ENCODE measurements around the gene TCAIM. TPM values are rescaled to one million over a fixed set of nuclear protein-coding genes. Genes with fewer than 3 reads are reported as not detected.
"Not testable (repeated sequence)": the region's sequence is repeated elsewhere in the genome, so short reads cannot be mapped to it uniquely, and the experiment has no call there.

The TCAIM gene
- polyA plus RNA-seq, 1 donor from 2014 or later: 38.1 TPM

DNA sequence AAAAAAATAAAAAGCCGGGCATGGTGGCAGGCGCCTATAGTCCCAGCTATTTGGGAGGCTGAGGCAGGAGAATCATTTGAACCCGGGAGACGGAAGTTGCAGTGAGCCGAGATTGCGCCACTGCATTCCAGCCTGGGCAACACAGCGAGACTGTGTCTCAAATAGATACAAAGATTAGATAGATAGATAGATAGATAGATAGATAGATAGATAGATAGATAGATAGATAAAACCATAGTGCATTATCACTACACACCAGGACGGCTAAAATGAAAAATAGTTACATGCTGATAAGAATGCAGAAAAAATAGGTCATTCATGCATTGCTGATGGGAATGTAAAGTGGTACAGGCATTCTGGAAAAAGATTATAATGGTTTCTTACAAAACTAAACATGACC is 59.7 kb downstream of the TCAIM start:
- not testable (repeated sequence) for H3F3A ChIP-seq (ENCODE audit: insufficient read depth, low read length, poor library complexity, severe bottlenecking); H4K20me1 ChIP-seq (ENCODE audit: insufficient read depth); H3K79me2 ChIP-seq (replicated peaks; ENCODE audit: insufficient read depth, low read length); H3K27me3 ChIP-seq (ENCODE audit: insufficient read depth, low read depth, low read length); H2AFZ ChIP-seq (ENCODE audit: low read depth, low read length); H3K9ac ChIP-seq (ENCODE audit: low read length); H3K4me3 ChIP-seq (ENCODE audit: low read length); H3K9me3 ChIP-seq (ENCODE audit: low read length); H3K4me2 ChIP-seq (ENCODE audit: low read length); H3K36me3 ChIP-seq (ENCODE audit: insufficient read depth, low read length); H3K27ac ChIP-seq (ENCODE audit: low read length); H3K9me2 ChIP-seq (ENCODE audit: insufficient read depth, low read length)

GRCh38 chr3:44398853-44399252 is 60.3 kb downstream of the TCAIM start:
- TF ChIP-seq REST (IDR thresholded peaks at IDR 0.05; ENCODE audit: borderline replicate concordance): no peak
- TF ChIP-seq RAD21 (conservative IDR thresholded peaks at IDR 0.05): no peak
- TF ChIP-seq TAF1 (IDR thresholded peaks at IDR 0.05; ENCODE audit: low read depth): no peak
- TF ChIP-seq MXI1 (conservative IDR thresholded peaks at IDR 0.05; ENCODE audit: poor library complexity, severe bottlenecking): no peak
- TF ChIP-seq POLR2AphosphoS5 (IDR thresholded peaks at IDR 0.05): no peak
- no peak for TF ChIP-seq EZH2 (IDR thresholded peaks at IDR 0.05; ENCODE audit: borderline replicate concordance, insufficient read depth, low read length, poor library complexity, severe bottlenecking)
- TF ChIP-seq SMC3 (conservative IDR thresholded peaks at IDR 0.05; ENCODE audit: poor library complexity): no peak
- TF ChIP-seq EP300 (conservative IDR thresholded peaks at IDR 0.05; ENCODE audit: poor library complexity, severe bottlenecking): no peak
- no peak for TF ChIP-seq CTCF (IDR thresholded peaks at IDR 0.05; ENCODE audit: poor library complexity, severe bottlenecking)
- Histone ChIP-seq H3F3A (ENCODE audit: insufficient read depth, low read length, poor library complexity, severe bottlenecking) (no peaks in the 10 kb centered on the region), H3K27me3 (ENCODE audit: insufficient read depth, low read depth, low read length) (no peaks in the 10 kb centered on the region), H2AFZ (ENCODE audit: low read depth, low read length) (no peak overlapping the region), H3K9ac (ENCODE audit: low read length) (no peak overlapping the region), H3K9me3 (ENCODE audit: low read length) (no peaks in the 10 kb centered on the region), H4K20me1 (ENCODE audit: insufficient read depth) (no peaks in the 10 kb centered on the region), H3K27ac (ENCODE audit: low read length) (no peak overlapping the region), H3K9me2 (ENCODE audit: insufficient read depth, low read length) (no peaks in the 10 kb centered on the region), H3K36me3 (ENCODE audit: insufficient read depth, low read length) (no peaks in the 10 kb centered on the region), H3K4me2 (ENCODE audit: low read length) (no peak overlapping the region), H3K4me3 (ENCODE audit: low read length) (no peak overlapping the region), H3K79me2 (replicated peaks; ENCODE audit: insufficient read depth, low read length) (no peaks in the 10 kb centered on the region)

- Histone ChIP-seq H3K9ac (ENCODE audit: low read length) (no peak overlapping the region), H2AFZ (ENCODE audit: low read depth, low read length) (no peak overlapping the region), H3K9me2 (ENCODE audit: insufficient read depth, low read length) (no peaks in the 10 kb centered on the region), H3K36me3 (ENCODE audit: insufficient read depth, low read length) (no peaks in the 10 kb centered on the region), H3K9me3 (ENCODE audit: low read length) (no peaks in the 10 kb centered on the region), H3K27me3 (ENCODE audit: insufficient read depth, low read depth, low read length) (no peaks in the 10 kb centered on the region), H3K27ac (ENCODE audit: low read length) (no peak overlapping the region), H3K4me3 (ENCODE audit: low read length) (no peak overlapping the region), H4K20me1 (ENCODE audit: insufficient read depth) (no peaks in the 10 kb centered on the region), H3K4me2 (ENCODE audit: low read length) (no peak overlapping the region), H3K79me2 (replicated peaks; ENCODE audit: insufficient read depth, low read length) (no peaks in the 10 kb centered on the region), H3F3A (ENCODE audit: insufficient read depth, low read length, poor library complexity, severe bottlenecking) (no peaks in the 10 kb centered on the region)
- no peak for TF ChIP-seq EZH2 (IDR thresholded peaks at IDR 0.05; ENCODE audit: borderline replicate concordance, insufficient read depth, low read length, poor library complexity, severe bottlenecking)
- TF ChIP-seq CTCF (IDR thresholded peaks at IDR 0.05; ENCODE audit: poor library complexity, severe bottlenecking): no peak
- TF ChIP-seq MXI1 (conservative IDR thresholded peaks at IDR 0.05; ENCODE audit: poor library complexity, severe bottlenecking): no peak
- TF ChIP-seq TAF1 (IDR thresholded peaks at IDR 0.05; ENCODE audit: low read depth): no peak
Measured at GRCh38 chr3:44400771-44401170, 62.2 kb downstream of the TCAIM start.

Data from neural cell (in vitro differentiated cells).